ENCODE data around the gene VPS8. TPM values are rescaled to one million over a fixed set of nuclear protein-coding genes. Genes with fewer than 3 reads are reported as not detected.
A peak's percentile ranks its signal among the peaks of the same experiment; 100 is the strongest.

VPS8 gene
- total and polyA plus RNA-seq, 9 of the 15 experiments (the other 6 are each of a cell fraction or from before 2014, with no cell fraction given): 7.2 to 41.0 (median 28.3) TPM

- BruUV-seq (replicated peaks): no TSS peak
- POLR2A ChIA-PET: interaction anchor here (0.8 kb wide), 1 partner anchor 473 kb away, joined by 3 read pairs; no protein-coding TSS in a partner anchor
Measured at GRCh38 chr3:184907681-184908649, 96.0 kb downstream of the VPS8 start.

GRCh38 chr3:184908859-184909258, 96.9 kb downstream of the VPS8 start:
- in situ Hi-C loops (cut with MboI): no loop called here
- no TSS peak for BruUV-seq (replicated peaks)
- no peak for FAIRE-seq
- TF ChIP-seq RBM39 (optimal IDR thresholded peaks at IDR 0.05; ENCODE audit: low read depth, low read length) (no peak), RREB1 (CRISPR knock-in tag; IDR thresholded peaks at IDR 0.05) (no peak), ATF2 (CRISPR knock-in tag; IDR thresholded peaks at IDR 0.05) (no peak), STAT5A (IDR thresholded peaks at IDR 0.05; ENCODE audit: borderline replicate concordance, low read length) (no peak), EHMT2 (IDR thresholded peaks at IDR 0.05) (no peak), RBBP5 (IDR thresholded peaks at IDR 0.05; ENCODE audit: borderline replicate concordance, insufficient read depth, low read length, poor library complexity, severe bottlenecking) (no peak)

More at GRCh38 chr3:184907681-184908649, 96.0 kb downstream of the VPS8 start:
- 88% methylated on average over 14 of the region's 14 CpGs for WGBS (ENCODE audit: insufficient coverage, low coverage, missing lambda C conversion rate)
- Histone ChIP-seq H3K9ac (ENCODE audit: insufficient read depth in 1 of 2, low read depth in 2 of 2, low read length in 2 of 2) (no peak overlapping the region), H4K20me1 (replicated peaks; ENCODE audit: control insufficient read depth, insufficient read depth, low read length) (no peaks in the 10 kb centered on the region), H3K9me1 (ENCODE audit: control insufficient read depth, insufficient read depth, low read length) (no peaks in the 10 kb centered on the region), H3K4me3 (no peak overlapping the region), H3K27ac (ENCODE audit: extremely low read depth, low read depth, low read length) (no peak overlapping the region), H3K4me2 (ENCODE audit: insufficient read depth, low read length) (no peak overlapping the region), H3K27me3 (ENCODE audit: control insufficient read depth in 2 of 2, insufficient read depth in 2 of 2, low read length in 2 of 2) (no peaks in the 10 kb centered on the region), H3K9me3 (replicated peaks; ENCODE audit: control insufficient read depth, insufficient read depth, low read depth, low read length) (no peaks in the 10 kb centered on the region), H3K4me1 (replicated peaks in 1 of 2; ENCODE audit: control insufficient read depth in 2 of 2, insufficient read depth in 2 of 2, low read length in 2 of 2) (peaks cover 8 to 17% of the 10 kb centered on the region in 2 experiments), H3K79me2 (ENCODE audit: control insufficient read depth, insufficient read depth, low read length) (no peaks in the 10 kb centered on the region), H3K36me3 (ENCODE audit: control insufficient read depth, insufficient read depth, low read length) (no peaks in the 10 kb centered on the region; the same call in 2 of the 3 replicates), H2AFZ (ENCODE audit: low read depth, low read length) (no peak overlapping the region)
- FAIRE-seq (no peak), DNase-seq (ENCODE audit: extremely low read depth in 1 of 4, low spot score in 3 of 4) (no peak), ATAC-seq (no peak)
- CTCF ChIA-PET (ENCODE audit: low intra/inter-chr PET ratio): no interaction called here
- in situ Hi-C loops (cut with MboI) (no loop called here), intact Hi-C loops (cut with micrococcal nuclease) (no loop called here)
- TF ChIP-seq COPS2 (conservative IDR thresholded peaks at IDR 0.05): no peak

More at GRCh38 chr3:184908859-184909258, 96.9 kb downstream of the VPS8 start:
- no peaks in the 10 kb centered on the region for H4K20me1 ChIP-seq (replicated peaks; ENCODE audit: control insufficient read depth, insufficient read depth, low read length)
- ChIA-PET POLR2A (interaction anchor here (0.8 kb wide), 1 partner anchor 472 kb away, joined by 3 read pairs; no protein-coding TSS in a partner anchor), CTCF (ENCODE audit: low intra/inter-chr PET ratio) (no interaction called here)
- H3K79me2 ChIP-seq (ENCODE audit: control insufficient read depth, insufficient read depth, low read length): no peaks in the 10 kb centered on the region
- H3K36me3 ChIP-seq (ENCODE audit: control insufficient read depth, insufficient read depth, low read length): no peaks in the 10 kb centered on the region; the same call in 2 of the 3 replicates
- ATAC-seq: no peak
- H3K9ac ChIP-seq (ENCODE audit: insufficient read depth in 1 of 2, low read depth in 2 of 2, low read length in 2 of 2): no peak overlapping the region
- no peaks in the 10 kb centered on the region for H3K9me3 ChIP-seq (replicated peaks; ENCODE audit: control insufficient read depth, insufficient read depth, low read depth, low read length)
- no peak overlapping the region for H3K27ac ChIP-seq (ENCODE audit: extremely low read depth, low read depth, low read length)
- WGBS (ENCODE audit: insufficient coverage, low coverage, missing lambda C conversion rate): 61% methylated on average over 4 of the region's 4 CpGs
- intact Hi-C loops (cut with micrococcal nuclease): no loop called here
- H3K4me2 ChIP-seq (ENCODE audit: insufficient read depth, low read length): no peak overlapping the region
- H3K9me1 ChIP-seq (ENCODE audit: control insufficient read depth, insufficient read depth, low read length): no peaks in the 10 kb centered on the region
- no peak overlapping the region for H3K4me3 ChIP-seq
- H3K4me1 ChIP-seq (replicated peaks in 1 of 2; ENCODE audit: control insufficient read depth in 2 of 2, insufficient read depth in 2 of 2, low read length in 2 of 2): peaks cover 8 to 17% of the 10 kb centered on the region in 2 experiments
- H3K27me3 ChIP-seq (ENCODE audit: control insufficient read depth in 2 of 2, insufficient read depth in 2 of 2, low read length in 2 of 2): no peaks in the 10 kb centered on the region
- H2AFZ ChIP-seq (ENCODE audit: low read depth, low read length): no peak overlapping the region
- DNase-seq (ENCODE audit: extremely low read depth in 1 of 4, low spot score in 3 of 4): peak in 1 of 4 experiments; percentile 5

All from K562 (cell line).